SH-SY5Y (cell line): ENCODE measurements around the gene DEPDC4.

Source experiments
- GATA2 ChIP-seq: IDR thresholded peaks from 2 replicates; pipeline ENCODE4 v1.6.1; 2011; ENCODE audit warnings: mild to moderate bottlenecking, low read depth, low read length
- GATA3 ChIP-seq: IDR thresholded peaks from 2 replicates; pipeline ENCODE4 v1.6.1; 2011; ENCODE audit warnings: low read depth, mild to moderate bottlenecking, low read length, moderate library complexity

GRCh38 chr12:100215209-100215608 is 51.7 kb downstream of the DEPDC4 start:
- no peak for TF ChIP-seq GATA3
- no peak for TF ChIP-seq GATA2
